Upper lobe of left lung (tissue), 4 donors: ENCODE measurements around the gene HAGHL.

ENCODE experiments used
- POLR2A ChIP-seq, 4 donors: fragments of 450-650 bp; IDR thresholded peaks; one replicate each; pipeline ENCODE4 v1.5.1; 2016 to 2017; ENCODE audit warnings: antibody characterized with exemption in 4 of 4, mild to moderate bottlenecking in 2 of 4
- POLR2AphosphoS5 ChIP-seq, 2 donors: sonication (generic); formaldehyde crosslinking; IDR thresholded peaks; one replicate each; pipeline ENCODE4 v1.5.1; 2017; ENCODE audit warnings: antibody characterized with exemption in 2 of 2
- TF ChIP-seq, protein P1 (sequence below), 6 experiments: fragments of 450-650 bp in 4 of 6; fragments of 200-600 bp in 2 of 6; sonication (generic) in 2 of 6; IDR thresholded peaks; one replicate each; pipeline ENCODE4 v1.5.1; 2016 to 2019; ENCODE audit warnings: antibody characterized with exemption in 6 of 6

DNA sequence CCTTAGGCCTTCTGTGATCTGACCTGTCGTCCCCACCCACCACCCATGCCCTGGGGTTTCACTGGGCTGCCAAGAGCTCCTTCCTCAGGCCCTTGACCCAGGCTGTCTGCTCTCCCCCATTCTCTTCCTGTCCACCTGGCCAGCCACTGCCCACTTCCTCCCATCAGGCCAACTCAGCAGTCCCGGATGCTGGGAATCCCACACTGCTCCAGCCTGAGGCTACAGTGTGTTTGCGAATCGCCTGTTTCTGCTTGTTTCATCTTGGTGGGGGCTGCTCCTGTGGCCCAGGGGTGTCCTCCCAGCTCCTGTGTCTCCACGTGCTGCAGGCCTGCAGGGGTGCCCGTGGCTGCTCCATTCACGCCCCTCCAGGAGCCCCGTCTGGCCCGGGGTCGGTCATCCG, 12.8 kb upstream of the HAGHL start:
- TF ChIP-seq, protein P1, sequence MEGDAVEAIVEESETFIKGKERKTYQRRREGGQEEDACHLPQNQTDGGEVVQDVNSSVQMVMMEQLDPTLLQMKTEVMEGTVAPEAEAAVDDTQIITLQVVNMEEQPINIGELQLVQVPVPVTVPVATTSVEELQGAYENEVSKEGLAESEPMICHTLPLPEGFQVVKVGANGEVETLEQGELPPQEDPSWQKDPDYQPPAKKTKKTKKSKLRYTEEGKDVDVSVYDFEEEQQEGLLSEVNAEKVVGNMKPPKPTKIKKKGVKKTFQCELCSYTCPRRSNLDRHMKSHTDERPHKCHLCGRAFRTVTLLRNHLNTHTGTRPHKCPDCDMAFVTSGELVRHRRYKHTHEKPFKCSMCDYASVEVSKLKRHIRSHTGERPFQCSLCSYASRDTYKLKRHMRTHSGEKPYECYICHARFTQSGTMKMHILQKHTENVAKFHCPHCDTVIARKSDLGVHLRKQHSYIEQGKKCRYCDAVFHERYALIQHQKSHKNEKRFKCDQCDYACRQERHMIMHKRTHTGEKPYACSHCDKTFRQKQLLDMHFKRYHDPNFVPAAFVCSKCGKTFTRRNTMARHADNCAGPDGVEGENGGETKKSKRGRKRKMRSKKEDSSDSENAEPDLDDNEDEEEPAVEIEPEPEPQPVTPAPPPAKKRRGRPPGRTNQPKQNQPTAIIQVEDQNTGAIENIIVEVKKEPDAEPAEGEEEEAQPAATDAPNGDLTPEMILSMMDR (IDR thresholded peaks at IDR 0.05) = no peak
- TF ChIP-seq POLR2A (IDR thresholded peaks at IDR 0.05) (no peak), POLR2AphosphoS5 (IDR thresholded peaks at IDR 0.05) (no peak)
